ENCODE results near the gene GGT5.
"Not testable (repeated sequence)": the region's sequence is repeated elsewhere in the genome, so short reads cannot be mapped to it uniquely, and the experiment has no call there.

Gene GGT5

GRCh38 chr22:24263479-24263878, 18.6 kb upstream of the GGT5 start:
- not testable (repeated sequence) for DNase-seq (ENCODE audit: low read depth in 2 of 2)

- DNase-seq (ENCODE audit: low read depth in 2 of 2), result not testable (repeated sequence)
Observed at GRCh38 chr22:24262185-24262749, 17.4 kb upstream of the GGT5 start.

GRCh38 chr22:24259459-24259858, 14.6 kb upstream of the GGT5 start:
- DNase-seq (ENCODE audit: low read depth in 2 of 2), result peak; percentile 44 to 54

- not testable (repeated sequence) for DNase-seq (ENCODE audit: low read depth in 2 of 2)
Observed at GRCh38 chr22:24256736-24257135, 11.9 kb upstream of the GGT5 start.

GRCh38 chr22:24256136-24256535, 11.3 kb upstream of the GGT5 start:
- not testable (repeated sequence) for DNase-seq (ENCODE audit: low read depth in 2 of 2)

GRCh38 chr22:24253126-24253525, 8.2 kb upstream of the GGT5 start:
- DNase-seq (ENCODE audit: low read depth in 2 of 2), result not testable (repeated sequence)

GRCh38 chr22:24251286-24251685, 6.4 kb upstream of the GGT5 start:
- not testable (repeated sequence) for DNase-seq (ENCODE audit: low read depth in 2 of 2)

- DNase-seq (ENCODE audit: low read depth in 2 of 2), result not testable (repeated sequence)
Observed at GRCh38 chr22:24249413-24249812, 4.5 kb upstream of the GGT5 start.

- DNase-seq (ENCODE audit: low read depth in 2 of 2), result not testable (repeated sequence)
Observed at GRCh38 chr22:24248611-24249010, 3.7 kb upstream of the GGT5 start.

GRCh38 chr22:24247564-24248344, 2.9 kb upstream of the GGT5 start:
- peak; percentile 23 to 33 for DNase-seq (ENCODE audit: low read depth in 2 of 2)

- DNase-seq (ENCODE audit: low read depth in 2 of 2), result no peak
Observed at GRCh38 chr22:24247011-24247507, 2.2 kb upstream of the GGT5 start.

- DNase-seq (ENCODE audit: low read depth in 2 of 2), result not testable (repeated sequence)
Observed at GRCh38 chr22:24245584-24246561, 991 bp upstream of the GGT5 start.

- no peak for DNase-seq (ENCODE audit: low read depth in 2 of 2)
Observed at GRCh38 chr22:24244144-24244787, 616 bp downstream of the GGT5 start.

- not testable (repeated sequence) for DNase-seq (ENCODE audit: low read depth in 2 of 2)
Observed at GRCh38 chr22:24243417-24243816, 1.5 kb downstream of the GGT5 start.

- DNase-seq (ENCODE audit: low read depth in 2 of 2), result not testable (repeated sequence)
Observed at GRCh38 chr22:24240985-24241692, 3.7 kb downstream of the GGT5 start.

- no peak for DNase-seq (ENCODE audit: low read depth in 2 of 2)
Observed at GRCh38 chr22:24240381-24240780, 4.5 kb downstream of the GGT5 start.

GRCh38 chr22:24238101-24238694, 6.7 kb downstream of the GGT5 start:
- not testable (repeated sequence) for DNase-seq (ENCODE audit: low read depth in 2 of 2)

GRCh38 chr22:24236656-24237055, 8.2 kb downstream of the GGT5 start:
- no peak for DNase-seq (ENCODE audit: low read depth in 2 of 2)

GRCh38 chr22:24235315-24235714, 9.6 kb downstream of the GGT5 start:
- DNase-seq (ENCODE audit: low read depth in 2 of 2), result no peak

GRCh38 chr22:24233816-24234215, 11.1 kb downstream of the GGT5 start:
- DNase-seq (ENCODE audit: low read depth in 2 of 2), result no peak

Measured in stimulated activated CD4-positive, alpha-beta T cell treated with anti-CD3 and anti-CD28 coated beads, Interleukin-15, amount 100 ng/mL, for 48 hours (primary cell).